ENCODE data around the gene SH3RF3. TPM values are rescaled to one million over a fixed set of nuclear protein-coding genes. Genes with fewer than 3 reads are reported as not detected.

Gene SH3RF3
- total RNA-seq, 1 experiment from 2014 or later, result not detected

DNA sequence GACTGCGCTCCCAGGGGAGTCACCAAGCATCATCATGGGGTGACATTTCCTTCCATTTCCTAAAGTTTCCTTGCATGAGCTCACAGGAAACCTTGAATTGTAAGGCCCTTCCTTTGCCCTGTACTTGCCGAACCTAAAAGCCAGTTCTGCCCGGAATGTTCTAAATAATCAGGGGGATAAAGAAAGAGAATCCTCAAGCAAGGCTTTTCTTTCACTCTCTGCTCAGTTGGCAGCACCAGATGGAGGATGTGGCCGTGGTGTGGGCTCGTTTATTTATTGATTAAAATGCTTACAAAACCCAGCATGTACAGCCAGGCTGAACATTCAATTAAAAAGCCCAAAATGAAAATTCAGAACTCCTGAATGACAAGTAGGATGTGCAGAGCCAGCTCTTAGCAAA lies 170.5 kb downstream of the SH3RF3 start (continued):
- no peak for TF ChIP-seq POLR2AphosphoS5 (IDR thresholded peaks at IDR 0.05; ENCODE audit: low read depth, low read length)

DNA sequence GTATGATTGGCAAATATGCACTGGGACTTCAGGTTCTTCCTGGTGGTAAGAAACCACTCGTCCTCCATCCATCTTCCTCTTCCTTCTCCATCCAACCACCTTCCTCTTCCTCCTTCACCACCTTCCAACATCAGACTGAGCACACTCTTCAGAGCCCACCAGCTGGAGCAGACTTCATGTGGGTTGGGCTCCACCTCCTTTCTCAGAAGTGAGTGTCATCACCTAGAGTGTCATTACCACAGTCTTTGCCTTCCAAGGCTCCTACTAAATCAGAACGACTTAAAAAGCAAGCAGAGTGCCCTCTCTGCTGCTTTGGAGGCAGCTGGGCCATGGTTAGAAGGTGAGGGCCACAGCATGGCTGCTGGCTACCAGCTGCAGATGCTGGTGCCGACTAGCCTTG lies 171.6 kb downstream of the SH3RF3 start:
- Histone ChIP-seq H3K79me2 (ENCODE audit: insufficient read depth, low read length) (no peaks in the 10 kb centered on the region), H4K20me1 (ENCODE audit: insufficient read depth) (no peaks in the 10 kb centered on the region), H3K36me3 (ENCODE audit: control insufficient read depth in 1 of 2, insufficient read depth in 2 of 2, low read length in 2 of 2) (no peaks in the 10 kb centered on the region), H3K4me3 (replicated peaks in 1 of 2; ENCODE audit: low read depth in 1 of 2, low read length in 2 of 2) (no peak overlapping the region), H3K4me1 (ENCODE audit: control insufficient read depth in 1 of 2, insufficient read depth in 2 of 2, low read length in 2 of 2) (no peaks in the 10 kb centered on the region), H3K9me3 (ENCODE audit: control insufficient read depth in 1 of 2, insufficient read depth in 1 of 2, low read depth in 1 of 2, low read length in 2 of 2) (no peaks in the 10 kb centered on the region), H3K9me2 (ENCODE audit: insufficient read depth) (no peaks in the 10 kb centered on the region), H3K27ac (ENCODE audit: low read depth, low read length) (no peak overlapping the region), H3K4me2 (ENCODE audit: low read length) (no peak overlapping the region), H3K27me3 (ENCODE audit: insufficient read depth, low read length) (no peaks in the 10 kb centered on the region), H3K9ac (ENCODE audit: low read length) (no peak overlapping the region), H2AFZ (ENCODE audit: low read depth, low read length, poor library complexity, severe bottlenecking) (no peak overlapping the region)
- CTCF ChIA-PET, result no interaction called here
- no peak for ATAC-seq
- RAD21 ChIA-PET (ENCODE audit: low non-redundant PET in 1 of 2, low total read pairs in 2 of 2, uncharacterized antibody in 2 of 2, unreplicated experiment in 2 of 2), result no interaction called here
- POLR2A ChIA-PET, result no interaction called here
- intact Hi-C loops (cut with micrococcal nuclease), result no loop called here
- BruUV-seq (replicated peaks), result no TSS peak
- DNase-seq (ENCODE audit: low read depth, low spot score), result no peak
- no peak for TF ChIP-seq EZH2 (IDR thresholded peaks at IDR 0.05)
- TF ChIP-seq JUND (IDR thresholded peaks at IDR 0.05), result no peak
- no peak for TF ChIP-seq SP1 (IDR thresholded peaks at IDR 0.05; ENCODE audit: low read depth)
- no peak for TF ChIP-seq EZH2phosphoT487 (IDR thresholded peaks at IDR 0.05; ENCODE audit: borderline replicate concordance)
- TF ChIP-seq, protein P1, sequence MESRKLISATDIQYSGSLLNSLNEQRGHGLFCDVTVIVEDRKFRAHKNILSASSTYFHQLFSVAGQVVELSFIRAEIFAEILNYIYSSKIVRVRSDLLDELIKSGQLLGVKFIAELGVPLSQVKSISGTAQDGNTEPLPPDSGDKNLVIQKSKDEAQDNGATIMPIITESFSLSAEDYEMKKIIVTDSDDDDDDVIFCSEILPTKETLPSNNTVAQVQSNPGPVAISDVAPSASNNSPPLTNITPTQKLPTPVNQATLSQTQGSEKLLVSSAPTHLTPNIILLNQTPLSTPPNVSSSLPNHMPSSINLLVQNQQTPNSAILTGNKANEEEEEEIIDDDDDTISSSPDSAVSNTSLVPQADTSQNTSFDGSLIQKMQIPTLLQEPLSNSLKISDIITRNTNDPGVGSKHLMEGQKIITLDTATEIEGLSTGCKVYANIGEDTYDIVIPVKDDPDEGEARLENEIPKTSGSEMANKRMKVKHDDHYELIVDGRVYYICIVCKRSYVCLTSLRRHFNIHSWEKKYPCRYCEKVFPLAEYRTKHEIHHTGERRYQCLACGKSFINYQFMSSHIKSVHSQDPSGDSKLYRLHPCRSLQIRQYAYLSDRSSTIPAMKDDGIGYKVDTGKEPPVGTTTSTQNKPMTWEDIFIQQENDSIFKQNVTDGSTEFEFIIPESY (IDR thresholded peaks at IDR 0.05; ENCODE audit: extremely low read depth, insufficient replicate concordance, low read length), result no peak
- TF ChIP-seq, protein P2, sequence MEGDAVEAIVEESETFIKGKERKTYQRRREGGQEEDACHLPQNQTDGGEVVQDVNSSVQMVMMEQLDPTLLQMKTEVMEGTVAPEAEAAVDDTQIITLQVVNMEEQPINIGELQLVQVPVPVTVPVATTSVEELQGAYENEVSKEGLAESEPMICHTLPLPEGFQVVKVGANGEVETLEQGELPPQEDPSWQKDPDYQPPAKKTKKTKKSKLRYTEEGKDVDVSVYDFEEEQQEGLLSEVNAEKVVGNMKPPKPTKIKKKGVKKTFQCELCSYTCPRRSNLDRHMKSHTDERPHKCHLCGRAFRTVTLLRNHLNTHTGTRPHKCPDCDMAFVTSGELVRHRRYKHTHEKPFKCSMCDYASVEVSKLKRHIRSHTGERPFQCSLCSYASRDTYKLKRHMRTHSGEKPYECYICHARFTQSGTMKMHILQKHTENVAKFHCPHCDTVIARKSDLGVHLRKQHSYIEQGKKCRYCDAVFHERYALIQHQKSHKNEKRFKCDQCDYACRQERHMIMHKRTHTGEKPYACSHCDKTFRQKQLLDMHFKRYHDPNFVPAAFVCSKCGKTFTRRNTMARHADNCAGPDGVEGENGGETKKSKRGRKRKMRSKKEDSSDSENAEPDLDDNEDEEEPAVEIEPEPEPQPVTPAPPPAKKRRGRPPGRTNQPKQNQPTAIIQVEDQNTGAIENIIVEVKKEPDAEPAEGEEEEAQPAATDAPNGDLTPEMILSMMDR (IDR thresholded peaks at IDR 0.05 in 2 of 3, conservative IDR thresholded peaks at IDR 0.05 in 1 of 3; ENCODE audit: borderline replicate concordance in 1 of 3, insufficient read depth in 1 of 3, low read depth in 2 of 3, low read length in 2 of 3), result no peak
- TF ChIP-seq, protein P3, sequence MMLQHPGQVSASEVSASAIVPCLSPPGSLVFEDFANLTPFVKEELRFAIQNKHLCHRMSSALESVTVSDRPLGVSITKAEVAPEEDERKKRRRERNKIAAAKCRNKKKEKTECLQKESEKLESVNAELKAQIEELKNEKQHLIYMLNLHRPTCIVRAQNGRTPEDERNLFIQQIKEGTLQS (IDR thresholded peaks at IDR 0.05), result no peak

Data from HCT116 (cell line).